ENCODE measurements around the gene RNF224. TPM values are rescaled to one million over a fixed set of nuclear protein-coding genes. Genes with fewer than 3 reads are reported as not detected.

RNF224 gene
- polyA plus RNA-seq, 1 donor (not counting 4 experiments of a cell fraction or from before 2014, with no cell fraction given), result not detected

DNA sequence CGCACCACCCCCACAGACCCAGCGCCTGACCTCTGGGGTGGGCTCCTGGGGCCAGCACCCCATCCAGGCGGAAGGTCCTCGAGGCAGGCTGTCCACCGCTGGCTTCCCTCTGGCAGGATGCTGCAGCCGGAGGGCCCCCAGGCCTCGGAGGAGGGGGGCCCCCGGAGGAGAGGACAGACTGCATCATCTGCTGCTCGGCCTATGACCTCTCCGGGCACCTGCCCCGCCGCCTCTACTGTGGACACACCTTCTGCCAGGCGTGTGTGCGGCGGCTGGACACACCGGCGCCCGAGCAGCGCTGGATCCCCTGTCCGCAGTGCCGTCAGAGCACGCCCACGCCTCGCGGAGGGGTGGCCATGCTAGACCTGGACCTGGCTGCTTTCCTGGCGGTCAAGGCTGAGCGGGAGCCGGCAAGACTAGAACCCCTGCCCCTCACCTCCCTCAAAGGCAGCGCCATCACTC, 1.2 kb downstream of the RNF224 start:
- Histone ChIP-seq H3K79me2 (ENCODE audit: control insufficient read depth, insufficient read depth, low read length) (no peaks in the 10 kb centered on the region), H3K4me1 (ENCODE audit: control insufficient read depth, extremely low read depth, insufficient read depth, low read length) (peaks cover 33% of the 10 kb centered on the region), H3K9me3 (ENCODE audit: control insufficient read depth, low read depth, low read length) (no peaks in the 10 kb centered on the region), H3K27me3 (ENCODE audit: control insufficient read depth, extremely low read depth, insufficient read depth, low read length) (peaks cover 6% of the 10 kb centered on the region), H3K9me1 (ENCODE audit: control insufficient read depth, extremely low read depth, insufficient read depth, low read length) (no peaks in the 10 kb centered on the region), H3K4me2 (ENCODE audit: control insufficient read depth, extremely low read depth, insufficient read depth, low read depth, low read length) (no peak overlapping the region), H3K36me3 (ENCODE audit: control insufficient read depth in 2 of 2, extremely low read depth in 1 of 2, insufficient read depth in 2 of 2, low read length in 2 of 2) (no peaks in the 10 kb centered on the region), H3K9ac (ENCODE audit: control insufficient read depth, extremely low read depth, insufficient read depth, low read length) (no peak overlapping the region), H3K4me3 (ENCODE audit: control insufficient read depth in 2 of 3, extremely low read depth in 1 of 3, insufficient read depth in 2 of 3, low read depth in 1 of 3, low read length in 3 of 3) (no peak overlapping the region), H4K20me1 (ENCODE audit: control insufficient read depth, extremely low read depth, insufficient read depth, low read length) (no peaks in the 10 kb centered on the region), H3K27ac (ENCODE audit: control insufficient read depth, insufficient read depth, low read length) (no peak overlapping the region), H2AFZ (ENCODE audit: control insufficient read depth, low read length) (no peak overlapping the region)
- DNase-seq (ENCODE audit: low read depth, low spot score), result no peak
- no peak for FAIRE-seq
- dilution Hi-C loops (cut with MboI; ENCODE audit: extremely low pct_ligation_motif_present, low sequenced_read_pairs), result no loop called here
- TF ChIP-seq, protein P1, sequence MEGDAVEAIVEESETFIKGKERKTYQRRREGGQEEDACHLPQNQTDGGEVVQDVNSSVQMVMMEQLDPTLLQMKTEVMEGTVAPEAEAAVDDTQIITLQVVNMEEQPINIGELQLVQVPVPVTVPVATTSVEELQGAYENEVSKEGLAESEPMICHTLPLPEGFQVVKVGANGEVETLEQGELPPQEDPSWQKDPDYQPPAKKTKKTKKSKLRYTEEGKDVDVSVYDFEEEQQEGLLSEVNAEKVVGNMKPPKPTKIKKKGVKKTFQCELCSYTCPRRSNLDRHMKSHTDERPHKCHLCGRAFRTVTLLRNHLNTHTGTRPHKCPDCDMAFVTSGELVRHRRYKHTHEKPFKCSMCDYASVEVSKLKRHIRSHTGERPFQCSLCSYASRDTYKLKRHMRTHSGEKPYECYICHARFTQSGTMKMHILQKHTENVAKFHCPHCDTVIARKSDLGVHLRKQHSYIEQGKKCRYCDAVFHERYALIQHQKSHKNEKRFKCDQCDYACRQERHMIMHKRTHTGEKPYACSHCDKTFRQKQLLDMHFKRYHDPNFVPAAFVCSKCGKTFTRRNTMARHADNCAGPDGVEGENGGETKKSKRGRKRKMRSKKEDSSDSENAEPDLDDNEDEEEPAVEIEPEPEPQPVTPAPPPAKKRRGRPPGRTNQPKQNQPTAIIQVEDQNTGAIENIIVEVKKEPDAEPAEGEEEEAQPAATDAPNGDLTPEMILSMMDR (optimal IDR thresholded peaks at IDR 0.05 in 1 of 3, IDR thresholded peaks at IDR 0.05 in 1 of 3, conservative IDR thresholded peaks at IDR 0.05 in 1 of 3; ENCODE audit: extremely low read depth in 1 of 3, insufficient read depth in 2 of 3, low read length in 3 of 3), result no peak
- no peak for TF ChIP-seq EZH2 (IDR thresholded peaks at IDR 0.05; ENCODE audit: low read length)

DNA sequence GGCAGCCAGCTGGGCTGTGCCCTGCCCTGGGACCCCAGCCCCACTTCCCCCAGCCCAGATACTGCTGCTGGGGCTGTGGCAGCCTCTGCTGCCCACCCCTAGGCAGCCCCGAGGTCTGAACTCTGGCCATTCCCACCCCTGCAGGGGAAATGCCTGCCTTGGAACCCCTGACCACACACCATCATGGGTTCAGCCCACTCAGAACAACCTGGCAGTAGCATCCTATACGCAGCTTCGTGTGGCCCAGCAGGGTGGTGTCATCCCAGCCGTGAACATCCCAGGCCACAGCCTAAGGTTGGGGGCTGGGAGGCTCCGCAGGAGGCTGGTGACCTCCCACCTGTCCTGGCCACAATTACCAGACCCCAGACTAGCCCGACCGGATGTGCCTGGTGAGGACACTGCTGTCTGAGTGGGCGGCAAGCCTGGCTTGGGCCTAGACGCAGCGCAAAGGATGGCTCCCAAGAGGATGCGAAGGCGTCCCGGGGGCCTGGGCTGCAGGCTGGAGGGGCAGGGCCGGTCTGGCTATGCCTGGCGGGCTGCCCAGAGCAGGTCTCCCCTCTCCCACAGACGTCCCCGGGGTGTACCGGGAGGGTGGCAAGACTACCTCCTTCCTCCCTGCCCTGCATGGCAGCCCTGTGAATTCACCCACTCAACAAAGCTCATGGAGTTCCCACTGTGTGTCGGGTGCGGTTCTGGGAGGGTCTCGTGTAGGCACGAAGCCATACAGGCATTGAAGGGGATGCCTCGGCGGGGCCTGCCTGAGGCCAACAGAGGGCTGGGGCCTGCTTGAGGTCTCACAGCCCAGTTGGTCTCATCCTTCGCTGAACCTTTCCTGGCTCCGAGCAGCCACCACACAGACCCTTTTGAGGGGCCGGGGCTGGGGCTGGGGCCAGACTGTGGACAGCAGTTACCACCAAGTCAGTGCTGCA, 1.9 kb downstream of the RNF224 start:
- H3K27me3 ChIP-seq (ENCODE audit: control insufficient read depth, extremely low read depth, insufficient read depth, low read length), result peaks cover 9% of the 10 kb centered on the region
- H3K4me1 ChIP-seq (ENCODE audit: control insufficient read depth, extremely low read depth, insufficient read depth, low read length), result peaks cover 29% of the 10 kb centered on the region
- no peak overlapping the region for H3K4me2 ChIP-seq (ENCODE audit: control insufficient read depth, extremely low read depth, insufficient read depth, low read depth, low read length)
- no peak overlapping the region for H2AFZ ChIP-seq (ENCODE audit: control insufficient read depth, low read length)
- no peak overlapping the region for H3K9ac ChIP-seq (ENCODE audit: control insufficient read depth, extremely low read depth, insufficient read depth, low read length)
- FAIRE-seq (no peak), DNase-seq (ENCODE audit: low read depth, low spot score) (no peak)
- dilution Hi-C loops (cut with MboI; ENCODE audit: extremely low pct_ligation_motif_present, low sequenced_read_pairs), result no loop called here
- no peaks in the 10 kb centered on the region for H3K9me1 ChIP-seq (ENCODE audit: control insufficient read depth, extremely low read depth, insufficient read depth, low read length)
- H4K20me1 ChIP-seq (ENCODE audit: control insufficient read depth, extremely low read depth, insufficient read depth, low read length), result no peaks in the 10 kb centered on the region
- H3K36me3 ChIP-seq (ENCODE audit: control insufficient read depth in 2 of 2, extremely low read depth in 1 of 2, insufficient read depth in 2 of 2, low read length in 2 of 2), result no peaks in the 10 kb centered on the region
- no peak for TF ChIP-seq EZH2 (IDR thresholded peaks at IDR 0.05; ENCODE audit: low read length)
- TF ChIP-seq, protein P1 (optimal IDR thresholded peaks at IDR 0.05 in 1 of 3, IDR thresholded peaks at IDR 0.05 in 1 of 3, conservative IDR thresholded peaks at IDR 0.05 in 1 of 3; ENCODE audit: extremely low read depth in 1 of 3, insufficient read depth in 2 of 3, low read length in 3 of 3), result no peak
- H3K27ac ChIP-seq (ENCODE audit: control insufficient read depth, insufficient read depth, low read length), result no peak overlapping the region
- no peaks in the 10 kb centered on the region for H3K9me3 ChIP-seq (ENCODE audit: control insufficient read depth, low read depth, low read length)
- no peaks in the 10 kb centered on the region for H3K79me2 ChIP-seq (ENCODE audit: control insufficient read depth, insufficient read depth, low read length)
- no peak overlapping the region for H3K4me3 ChIP-seq (ENCODE audit: control insufficient read depth in 2 of 3, extremely low read depth in 1 of 3, insufficient read depth in 2 of 3, low read depth in 1 of 3, low read length in 3 of 3)
